Thoracic aorta (tissue), 2 donors: ENCODE data around the gene PCDH12. TPM values are rescaled to one million over a fixed set of nuclear protein-coding genes. Genes with fewer than 3 reads are reported as not detected.

Source experiments
- ATAC-seq: fragments of 150-250 bp; one replicate; pipeline ENCODE4 v1.8.0; 2017; ENCODE audit warnings: low read depth; ENCODE audit not compliant: insufficient number of reproducible peaks, low FRiP score
- DNase-seq: peaks from one replicate; pipeline ENCODE4 v3.0.0-alpha.2; 2020; ENCODE audit warnings: low spot score
- H3K27ac ChIP-seq, 2 donors: fragments of 200-600 bp; sonication (generic); 1 replicate in 1 of 2; 2 replicates in 1 of 2; pipeline ENCODE4 v1.5.1; 2016; ENCODE audit warnings: mild to moderate bottlenecking in 2 of 2, moderate library complexity in 2 of 2
- H3K27me3 ChIP-seq: fragments of 200-600 bp; sonication (generic); replicated peaks from 2 replicates; pipeline ENCODE4 v1.6.0; 2016; ENCODE audit warnings: mild to moderate bottlenecking; ENCODE audit not compliant: insufficient read depth
- H3K36me3 ChIP-seq: fragments of 200-600 bp; sonication (generic); one replicate; pipeline ENCODE4 v1.5.1; 2016
- H3K4me1 ChIP-seq, 2 donors: fragments of 200-600 bp; sonication (generic); 1 replicate in 1 of 2; 2 replicates in 1 of 2; pipeline versions ENCODE4 v1.5.1 to v1.6.0; 2016; ENCODE audit warnings: low read depth in 2 of 2, mild to moderate bottlenecking in 1 of 2; ENCODE audit not compliant: control insufficient read depth in 1 of 2
- H3K4me3 ChIP-seq: fragments of 200-600 bp; sonication (generic); 2 replicates; pipeline ENCODE4 v1.5.1; 2016; ENCODE audit warnings: mild to moderate bottlenecking
- H3K9me3 ChIP-seq: fragments of 200-600 bp; sonication (generic); 2 replicates; pipeline ENCODE4 v1.5.1; 2016
- total RNA-seq, 2 donors: library from RNA; depleted of rRNA; stranded (reverse); fragments of >200 nt; gene quantifications; one replicate each; pipeline versions ENCODE4 v1.1.0 to v1.2.3, GENCODE V29; 2016
- TF ChIP-seq, protein P1 (sequence below): fragments of 200-600 bp; sonication (generic); IDR thresholded peaks from one replicate; pipeline ENCODE4 v1.5.1; 2019; ENCODE audit warnings: antibody characterized with exemption

The PCDH12 gene
- total RNA-seq, 2 donors from 2014 or later: 5.1 to 5.2 TPM

DNA sequence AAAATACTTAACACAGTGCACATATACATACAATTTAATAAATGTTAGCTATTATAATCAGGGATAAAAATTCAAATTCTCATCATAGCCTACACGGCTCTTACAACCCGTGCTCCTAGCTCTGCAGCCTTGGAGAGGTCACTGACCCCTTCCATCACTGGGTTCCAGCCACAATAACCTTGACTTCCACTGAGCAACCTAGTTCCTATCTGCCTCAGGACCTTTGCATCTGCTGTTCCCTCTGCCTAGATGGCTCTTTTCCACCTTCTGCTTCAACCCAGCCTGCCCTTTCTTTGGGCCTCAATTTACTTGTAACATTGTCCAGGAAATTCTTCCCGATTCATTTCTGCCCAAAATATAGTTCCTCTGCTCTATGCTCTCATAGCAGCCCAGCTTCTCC is 43.2 kb downstream of the PCDH12 start:
- no peak overlapping the region for H3K27ac ChIP-seq
- DNase-seq (no peak), ATAC-seq (no peak)
- no peaks in the 10 kb centered on the region for H3K9me3 ChIP-seq
- no peaks in the 10 kb centered on the region for H3K36me3 ChIP-seq
- TF ChIP-seq, protein P1, sequence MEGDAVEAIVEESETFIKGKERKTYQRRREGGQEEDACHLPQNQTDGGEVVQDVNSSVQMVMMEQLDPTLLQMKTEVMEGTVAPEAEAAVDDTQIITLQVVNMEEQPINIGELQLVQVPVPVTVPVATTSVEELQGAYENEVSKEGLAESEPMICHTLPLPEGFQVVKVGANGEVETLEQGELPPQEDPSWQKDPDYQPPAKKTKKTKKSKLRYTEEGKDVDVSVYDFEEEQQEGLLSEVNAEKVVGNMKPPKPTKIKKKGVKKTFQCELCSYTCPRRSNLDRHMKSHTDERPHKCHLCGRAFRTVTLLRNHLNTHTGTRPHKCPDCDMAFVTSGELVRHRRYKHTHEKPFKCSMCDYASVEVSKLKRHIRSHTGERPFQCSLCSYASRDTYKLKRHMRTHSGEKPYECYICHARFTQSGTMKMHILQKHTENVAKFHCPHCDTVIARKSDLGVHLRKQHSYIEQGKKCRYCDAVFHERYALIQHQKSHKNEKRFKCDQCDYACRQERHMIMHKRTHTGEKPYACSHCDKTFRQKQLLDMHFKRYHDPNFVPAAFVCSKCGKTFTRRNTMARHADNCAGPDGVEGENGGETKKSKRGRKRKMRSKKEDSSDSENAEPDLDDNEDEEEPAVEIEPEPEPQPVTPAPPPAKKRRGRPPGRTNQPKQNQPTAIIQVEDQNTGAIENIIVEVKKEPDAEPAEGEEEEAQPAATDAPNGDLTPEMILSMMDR: no peak
- H3K4me1 ChIP-seq: peaks cover 4 to 13% of the 10 kb centered on the region in 2 donors
- no peak overlapping the region for H3K4me3 ChIP-seq
- H3K27me3 ChIP-seq: no peaks in the 10 kb centered on the region

DNA sequence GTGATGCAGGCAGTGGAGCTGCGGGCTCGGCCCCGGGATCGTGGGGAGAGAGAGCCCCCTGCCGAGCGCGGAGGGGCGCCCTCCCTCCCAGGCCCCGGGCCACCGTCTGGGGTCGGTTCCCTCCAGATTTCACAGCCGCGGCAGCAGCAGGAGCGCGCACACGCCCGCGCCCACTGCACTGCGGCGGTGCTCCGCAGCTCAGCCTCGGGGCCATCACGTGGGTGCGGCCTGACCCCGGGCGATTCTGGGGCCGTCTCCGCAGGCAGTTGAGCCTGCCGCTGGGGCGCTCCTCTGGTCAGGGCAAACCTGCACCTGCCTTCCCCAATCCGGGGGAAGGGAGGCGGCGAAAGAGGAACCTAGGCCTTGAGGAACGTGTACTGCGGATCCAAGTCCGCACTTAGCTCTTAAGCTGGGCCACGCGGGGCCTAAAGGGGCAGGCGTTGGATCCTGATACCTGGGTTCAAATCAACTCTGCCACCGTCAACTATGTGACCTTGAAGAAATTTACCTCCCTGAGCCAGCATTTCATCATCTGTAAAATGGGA is 43.7 kb downstream of the PCDH12 start:
- no peaks in the 10 kb centered on the region for H3K9me3 ChIP-seq
- H3K36me3 ChIP-seq: no peaks in the 10 kb centered on the region
- H3K27ac ChIP-seq: no peak overlapping the region
- DNase-seq: no peak
- H3K27me3 ChIP-seq: no peaks in the 10 kb centered on the region
- H3K4me1 ChIP-seq: peaks cover 4 to 13% of the 10 kb centered on the region in 2 donors
- peak overlapping the region; percentile 71 for H3K4me3 ChIP-seq
- TF ChIP-seq, protein P1: no peak
- ATAC-seq: no peak

DNA sequence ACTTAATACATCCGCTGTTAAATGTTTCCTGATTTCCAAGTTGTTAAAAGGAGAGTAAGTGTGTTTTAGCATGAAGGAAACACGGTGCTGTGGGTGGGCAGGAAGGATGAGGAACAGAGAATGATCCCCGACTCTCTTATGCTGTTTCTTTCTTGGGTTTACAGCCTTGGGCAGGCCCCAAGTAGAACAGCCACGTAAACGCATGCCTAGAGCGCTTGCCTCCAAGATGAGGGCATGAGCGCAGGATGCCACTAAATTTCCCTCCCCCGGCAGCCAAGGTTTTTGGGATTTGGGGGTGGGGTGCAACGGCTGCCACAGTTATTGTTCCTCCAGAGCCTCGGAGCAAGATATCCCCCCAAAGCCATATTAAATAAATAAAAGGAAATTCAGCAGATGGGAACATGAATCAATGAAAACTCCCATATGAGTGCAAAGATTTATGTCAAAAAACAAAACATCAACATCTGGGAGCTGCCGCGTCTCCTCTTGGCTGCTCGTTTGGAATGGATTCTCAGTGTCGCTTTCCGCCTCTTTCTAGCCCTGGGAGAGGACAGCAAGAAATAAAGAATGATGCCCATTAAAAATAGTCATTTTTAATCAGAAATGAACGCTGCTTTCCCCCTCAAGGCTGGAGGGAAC is 44.3 kb downstream of the PCDH12 start:
- Histone ChIP-seq H3K36me3 (no peaks in the 10 kb centered on the region), H3K27ac (no peak overlapping the region), H3K4me1 (peaks cover 4 to 13% of the 10 kb centered on the region in 2 donors), H3K4me3 (peak overlapping the region; percentile 71), H3K27me3 (no peaks in the 10 kb centered on the region), H3K9me3 (no peaks in the 10 kb centered on the region)
- TF ChIP-seq, protein P1: no peak
- no peak for ATAC-seq
- DNase-seq: no peak

DNA sequence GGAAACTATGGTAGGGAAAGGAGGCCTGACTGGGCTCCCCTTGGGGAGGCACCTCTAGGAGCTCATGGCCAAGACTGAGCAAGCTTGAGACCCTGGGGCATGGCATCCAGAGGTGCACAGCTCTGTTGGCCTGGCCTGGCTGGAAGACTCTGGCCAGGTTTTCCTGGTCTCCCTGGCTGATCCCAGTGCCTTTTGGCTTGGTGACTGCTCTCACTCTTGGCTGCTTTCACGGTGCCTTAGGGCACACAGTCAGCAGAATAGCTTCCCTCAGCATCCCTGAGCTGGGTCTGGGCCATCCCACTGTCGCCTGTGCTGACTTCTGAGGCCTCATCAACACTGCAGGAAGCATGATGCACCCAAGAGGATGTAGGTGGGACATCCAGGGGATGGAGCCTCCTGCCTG is 47.7 kb downstream of the PCDH12 start:
- no peaks in the 10 kb centered on the region for H3K36me3 ChIP-seq
- ATAC-seq: no peak

DNA sequence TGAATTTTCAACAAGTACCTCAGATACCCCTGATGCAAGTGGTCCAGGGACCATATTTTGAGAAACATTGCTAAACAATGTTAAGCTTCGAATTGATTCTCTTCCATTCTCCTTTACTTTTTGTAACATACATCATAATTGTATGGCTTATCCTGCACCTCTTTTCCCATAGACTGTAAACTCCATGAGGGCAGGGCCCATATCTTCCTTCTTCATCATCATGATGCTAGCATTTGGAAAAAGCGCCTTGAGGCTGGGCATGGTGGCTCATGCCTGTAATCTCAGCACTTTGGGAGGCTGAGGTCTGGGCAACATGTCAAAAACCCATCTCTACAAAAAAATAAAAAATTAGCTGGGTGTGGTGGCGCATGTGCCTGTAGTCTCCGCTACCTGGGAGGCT is 48.8 kb downstream of the PCDH12 start:
- Histone ChIP-seq H3K27ac (no peak overlapping the region), H3K9me3 (no peaks in the 10 kb centered on the region), H3K36me3 (no peaks in the 10 kb centered on the region), H3K4me3 (no peak overlapping the region), H3K27me3 (no peaks in the 10 kb centered on the region), H3K4me1 (peaks cover under 1 to 9% of the 10 kb centered on the region in 2 donors)
- TF ChIP-seq, protein P1: no peak
- no peak for DNase-seq
- ATAC-seq: no peak

More for the DNA sequence above, 47.7 kb downstream of the PCDH12 start:
- no peak overlapping the region for H3K27ac ChIP-seq
- TF ChIP-seq, protein P1: no peak
- H3K9me3 ChIP-seq: no peaks in the 10 kb centered on the region
- DNase-seq: no peak
- peaks cover 4 to 13% of the 10 kb centered on the region in 2 donors for H3K4me1 ChIP-seq
- no peak overlapping the region for H3K4me3 ChIP-seq
- H3K27me3 ChIP-seq: no peaks in the 10 kb centered on the region
